Neutrophil (primary cell): ENCODE measurements around the gene SGSM2.

ENCODE experiments used
- H3K27ac ChIP-seq: fragments of 200-600 bp; sonication (generic); 2 replicates; pipeline ENCODE4 v1.5.1; 2016; ENCODE audit warnings: mild to moderate bottlenecking, moderate library complexity
- H3K27me3 ChIP-seq: fragments of 200-600 bp; sonication (generic); 2 replicates; pipeline ENCODE4 v1.6.0; 2016; ENCODE audit warnings: mild to moderate bottlenecking
- H3K36me3 ChIP-seq: fragments of 200-600 bp; sonication (generic); 2 replicates; pipeline ENCODE4 v1.5.1; 2017
- H3K4me1 ChIP-seq, 2 experiments: fragments of 200-600 bp in 1 of 2; sonication (generic) in 1 of 2; 1 replicate in 1 of 2; 2 replicates in 1 of 2; pipeline versions ENCODE4 v1.5.1 to v1.6.1; 2013 to 2016; ENCODE audit warnings: low read depth in 1 of 2, low read length in 1 of 2, mild to moderate bottlenecking in 1 of 2, moderate library complexity in 1 of 2; ENCODE audit not compliant: control insufficient read depth in 1 of 2, insufficient read depth in 1 of 2
- H3K4me3 ChIP-seq, 2 experiments: fragments of 200-600 bp in 1 of 2; sonication (generic) in 1 of 2; 1 replicate in 1 of 2; 2 replicates in 1 of 2; pipeline ENCODE4 v1.5.1; 2013 to 2016; ENCODE audit warnings: low read depth in 1 of 2, low read length in 1 of 2, mild to moderate bottlenecking in 1 of 2, moderate library complexity in 1 of 2
- H3K9me3 ChIP-seq: fragments of 200-600 bp; sonication (generic); 2 replicates; pipeline ENCODE4 v1.5.1; 2016
- TF ChIP-seq, protein P1 (sequence below): fragments of 200-600 bp; sonication (generic); IDR thresholded peaks from 2 replicates; pipeline ENCODE4 v1.5.1; 2016; ENCODE audit warnings: antibody characterized with exemption

Gene SGSM2

GRCh38 chr17:2351269-2351668 lies 14.0 kb downstream of the SGSM2 start:
- TF ChIP-seq, protein P1, sequence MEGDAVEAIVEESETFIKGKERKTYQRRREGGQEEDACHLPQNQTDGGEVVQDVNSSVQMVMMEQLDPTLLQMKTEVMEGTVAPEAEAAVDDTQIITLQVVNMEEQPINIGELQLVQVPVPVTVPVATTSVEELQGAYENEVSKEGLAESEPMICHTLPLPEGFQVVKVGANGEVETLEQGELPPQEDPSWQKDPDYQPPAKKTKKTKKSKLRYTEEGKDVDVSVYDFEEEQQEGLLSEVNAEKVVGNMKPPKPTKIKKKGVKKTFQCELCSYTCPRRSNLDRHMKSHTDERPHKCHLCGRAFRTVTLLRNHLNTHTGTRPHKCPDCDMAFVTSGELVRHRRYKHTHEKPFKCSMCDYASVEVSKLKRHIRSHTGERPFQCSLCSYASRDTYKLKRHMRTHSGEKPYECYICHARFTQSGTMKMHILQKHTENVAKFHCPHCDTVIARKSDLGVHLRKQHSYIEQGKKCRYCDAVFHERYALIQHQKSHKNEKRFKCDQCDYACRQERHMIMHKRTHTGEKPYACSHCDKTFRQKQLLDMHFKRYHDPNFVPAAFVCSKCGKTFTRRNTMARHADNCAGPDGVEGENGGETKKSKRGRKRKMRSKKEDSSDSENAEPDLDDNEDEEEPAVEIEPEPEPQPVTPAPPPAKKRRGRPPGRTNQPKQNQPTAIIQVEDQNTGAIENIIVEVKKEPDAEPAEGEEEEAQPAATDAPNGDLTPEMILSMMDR, result no peak

DNA sequence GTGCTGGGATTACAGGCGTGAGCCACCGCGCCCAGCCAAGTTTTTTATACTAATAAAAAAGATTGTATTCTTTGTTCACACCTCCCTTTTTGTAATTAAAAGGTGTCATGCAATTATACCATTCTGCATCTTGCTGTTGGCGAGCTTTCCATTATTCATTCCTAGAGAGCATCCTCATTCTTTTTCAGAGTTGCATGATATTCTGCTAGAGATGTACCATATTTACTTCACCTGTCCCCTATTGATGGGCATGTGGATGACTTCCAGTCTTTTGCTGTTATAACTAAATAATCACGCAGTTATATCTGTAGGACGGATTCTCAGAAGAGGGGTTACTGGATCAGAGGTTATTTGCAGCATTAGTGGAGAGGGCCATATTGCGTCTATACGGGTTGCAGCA lies 17.0 kb downstream of the SGSM2 start:
- Histone ChIP-seq H3K27ac (no peak overlapping the region), H3K4me1 (no peaks in the 10 kb centered on the region), H3K9me3 (no peaks in the 10 kb centered on the region), H3K27me3 (no peaks in the 10 kb centered on the region), H3K4me3 (no peak overlapping the region), H3K36me3 (peaks cover 2% of the 10 kb centered on the region)
- TF ChIP-seq, protein P1, result no peak

More at GRCh38 chr17:2351269-2351668, 14.0 kb downstream of the SGSM2 start:
- Histone ChIP-seq H3K27me3 (no peaks in the 10 kb centered on the region), H3K36me3 (peaks cover 3% of the 10 kb centered on the region), H3K4me3 (no peak overlapping the region), H3K27ac (no peak overlapping the region), H3K9me3 (no peaks in the 10 kb centered on the region), H3K4me1 (no peaks in the 10 kb centered on the region)

DNA sequence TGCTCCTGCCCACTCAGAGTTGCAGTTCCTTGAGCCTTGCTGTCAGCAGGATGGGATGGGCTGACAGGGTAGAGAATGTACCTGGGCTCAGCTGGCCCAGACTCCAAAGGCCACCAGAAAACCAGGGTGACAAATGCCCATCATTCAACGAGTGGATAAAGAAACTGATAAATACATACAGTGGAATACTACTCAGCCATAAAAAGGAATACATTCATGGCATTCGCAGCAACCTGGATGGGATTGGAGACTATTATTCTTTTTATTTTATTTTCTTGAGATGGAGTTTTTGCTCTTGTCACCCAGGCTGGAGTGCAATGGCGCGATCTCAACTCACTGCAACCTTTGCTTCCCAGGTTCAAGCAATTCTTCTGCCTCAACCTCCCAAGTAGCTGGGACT lies 19.9 kb downstream of the SGSM2 start:
- no peaks in the 10 kb centered on the region for H3K9me3 ChIP-seq
- TF ChIP-seq, protein P1, result no peak
- H3K27ac ChIP-seq, result no peak overlapping the region
- H3K36me3 ChIP-seq, result peaks cover 26% of the 10 kb centered on the region
- H3K4me3 ChIP-seq, result no peak overlapping the region
- H3K4me1 ChIP-seq, result no peaks in the 10 kb centered on the region
- H3K27me3 ChIP-seq, result no peaks in the 10 kb centered on the region

GRCh38 chr17:2357931-2358434 lies 20.7 kb downstream of the SGSM2 start:
- H3K27ac ChIP-seq, result no peak overlapping the region
- H3K9me3 ChIP-seq, result no peaks in the 10 kb centered on the region
- peaks cover 33% of the 10 kb centered on the region for H3K36me3 ChIP-seq
- no peak overlapping the region for H3K4me3 ChIP-seq
- no peaks in the 10 kb centered on the region for H3K27me3 ChIP-seq
- no peaks in the 10 kb centered on the region for H3K4me1 ChIP-seq
- TF ChIP-seq, protein P1, result no peak

DNA sequence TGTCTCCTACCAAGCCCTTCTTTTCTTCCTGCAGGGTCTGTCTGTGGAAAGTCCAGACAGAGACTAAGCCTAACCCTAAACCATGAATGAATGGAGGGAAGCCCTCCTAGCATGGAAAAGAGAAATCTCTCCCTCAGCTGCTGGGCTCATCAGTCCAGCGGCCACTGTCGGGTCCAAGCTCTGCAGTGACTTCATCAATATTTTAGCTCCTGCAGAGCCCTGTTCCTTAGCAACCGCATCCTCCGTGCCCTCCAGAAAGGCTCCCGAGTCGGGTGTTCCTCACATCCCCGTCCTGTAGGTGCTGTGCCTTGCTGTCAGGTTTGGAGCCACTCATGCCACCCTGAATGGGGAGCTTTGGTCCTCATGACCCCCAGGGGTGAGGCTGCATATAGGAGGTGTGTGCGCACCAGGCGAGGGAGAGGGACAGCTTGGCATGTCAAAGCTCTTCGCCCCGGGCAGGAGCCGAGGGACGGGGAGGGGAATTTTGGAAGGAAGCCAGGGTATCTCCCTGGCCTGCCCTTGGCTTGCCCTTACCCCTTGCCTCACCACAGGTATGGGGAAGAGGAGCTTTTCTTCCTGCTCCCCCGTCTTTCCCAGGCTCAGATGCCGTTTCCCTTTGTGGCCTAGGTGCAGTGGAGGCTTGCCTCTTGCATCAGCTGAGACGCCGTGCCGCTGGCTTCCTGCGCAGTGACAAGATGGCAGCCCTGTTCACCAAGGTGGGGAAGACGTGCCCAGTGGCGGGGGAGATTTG lies 23.9 kb downstream of the SGSM2 start:
- TF ChIP-seq, protein P1, result no peak
- H3K4me1 ChIP-seq, result no peaks in the 10 kb centered on the region
- no peaks in the 10 kb centered on the region for H3K9me3 ChIP-seq
- H3K4me3 ChIP-seq, result no peak overlapping the region
- H3K36me3 ChIP-seq, result peaks cover 63% of the 10 kb centered on the region
- H3K27ac ChIP-seq, result no peak overlapping the region
- no peaks in the 10 kb centered on the region for H3K27me3 ChIP-seq
